ENCODE data around the gene ENOPH1.

DNA sequence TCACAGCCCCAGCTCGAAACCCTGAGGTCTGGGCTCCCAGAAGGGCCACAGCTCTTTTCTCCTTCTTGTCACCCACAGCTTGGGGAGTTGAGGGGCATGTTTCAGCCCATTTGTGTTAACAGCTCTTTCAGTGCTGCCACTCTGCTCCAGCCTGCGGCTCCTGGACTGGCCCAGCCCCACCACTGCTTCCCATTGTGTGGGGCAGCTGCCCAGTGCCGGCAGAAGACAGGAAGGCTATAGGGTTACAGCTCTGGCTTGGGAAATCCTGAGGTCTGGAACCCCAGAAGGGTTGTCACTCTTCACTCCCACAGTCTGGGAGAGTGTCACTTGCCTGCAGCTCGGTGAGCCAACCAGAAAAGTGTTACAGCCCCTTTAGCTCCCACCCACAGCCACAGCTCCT, 49.6 kb upstream of the ENOPH1 start:
- TF ChIP-seq, protein P1, sequence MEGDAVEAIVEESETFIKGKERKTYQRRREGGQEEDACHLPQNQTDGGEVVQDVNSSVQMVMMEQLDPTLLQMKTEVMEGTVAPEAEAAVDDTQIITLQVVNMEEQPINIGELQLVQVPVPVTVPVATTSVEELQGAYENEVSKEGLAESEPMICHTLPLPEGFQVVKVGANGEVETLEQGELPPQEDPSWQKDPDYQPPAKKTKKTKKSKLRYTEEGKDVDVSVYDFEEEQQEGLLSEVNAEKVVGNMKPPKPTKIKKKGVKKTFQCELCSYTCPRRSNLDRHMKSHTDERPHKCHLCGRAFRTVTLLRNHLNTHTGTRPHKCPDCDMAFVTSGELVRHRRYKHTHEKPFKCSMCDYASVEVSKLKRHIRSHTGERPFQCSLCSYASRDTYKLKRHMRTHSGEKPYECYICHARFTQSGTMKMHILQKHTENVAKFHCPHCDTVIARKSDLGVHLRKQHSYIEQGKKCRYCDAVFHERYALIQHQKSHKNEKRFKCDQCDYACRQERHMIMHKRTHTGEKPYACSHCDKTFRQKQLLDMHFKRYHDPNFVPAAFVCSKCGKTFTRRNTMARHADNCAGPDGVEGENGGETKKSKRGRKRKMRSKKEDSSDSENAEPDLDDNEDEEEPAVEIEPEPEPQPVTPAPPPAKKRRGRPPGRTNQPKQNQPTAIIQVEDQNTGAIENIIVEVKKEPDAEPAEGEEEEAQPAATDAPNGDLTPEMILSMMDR (IDR thresholded peaks at IDR 0.05; ENCODE audit: insufficient read depth, low read length) = no peak
- TF ChIP-seq, protein P2, sequence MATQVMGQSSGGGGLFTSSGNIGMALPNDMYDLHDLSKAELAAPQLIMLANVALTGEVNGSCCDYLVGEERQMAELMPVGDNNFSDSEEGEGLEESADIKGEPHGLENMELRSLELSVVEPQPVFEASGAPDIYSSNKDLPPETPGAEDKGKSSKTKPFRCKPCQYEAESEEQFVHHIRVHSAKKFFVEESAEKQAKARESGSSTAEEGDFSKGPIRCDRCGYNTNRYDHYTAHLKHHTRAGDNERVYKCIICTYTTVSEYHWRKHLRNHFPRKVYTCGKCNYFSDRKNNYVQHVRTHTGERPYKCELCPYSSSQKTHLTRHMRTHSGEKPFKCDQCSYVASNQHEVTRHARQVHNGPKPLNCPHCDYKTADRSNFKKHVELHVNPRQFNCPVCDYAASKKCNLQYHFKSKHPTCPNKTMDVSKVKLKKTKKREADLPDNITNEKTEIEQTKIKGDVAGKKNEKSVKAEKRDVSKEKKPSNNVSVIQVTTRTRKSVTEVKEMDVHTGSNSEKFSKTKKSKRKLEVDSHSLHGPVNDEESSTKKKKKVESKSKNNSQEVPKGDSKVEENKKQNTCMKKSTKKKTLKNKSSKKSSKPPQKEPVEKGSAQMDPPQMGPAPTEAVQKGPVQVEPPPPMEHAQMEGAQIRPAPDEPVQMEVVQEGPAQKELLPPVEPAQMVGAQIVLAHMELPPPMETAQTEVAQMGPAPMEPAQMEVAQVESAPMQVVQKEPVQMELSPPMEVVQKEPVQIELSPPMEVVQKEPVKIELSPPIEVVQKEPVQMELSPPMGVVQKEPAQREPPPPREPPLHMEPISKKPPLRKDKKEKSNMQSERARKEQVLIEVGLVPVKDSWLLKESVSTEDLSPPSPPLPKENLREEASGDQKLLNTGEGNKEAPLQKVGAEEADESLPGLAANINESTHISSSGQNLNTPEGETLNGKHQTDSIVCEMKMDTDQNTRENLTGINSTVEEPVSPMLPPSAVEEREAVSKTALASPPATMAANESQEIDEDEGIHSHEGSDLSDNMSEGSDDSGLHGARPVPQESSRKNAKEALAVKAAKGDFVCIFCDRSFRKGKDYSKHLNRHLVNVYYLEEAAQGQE (IDR thresholded peaks at IDR 0.05; ENCODE audit: insufficient replicate concordance, low read depth) = no peak
- TF ChIP-seq GABPA (IDR thresholded peaks at IDR 0.05; ENCODE audit: low read depth) (no peak), POLR2AphosphoS5 (IDR thresholded peaks at IDR 0.05; ENCODE audit: low read depth) (no peak)

Data from HL-60 (cell line).